RWPE2 (cell line): ENCODE measurements around the gene PBX1.

Experiments
- ATAC-seq: fragments of 200-7000 bp; cut with Tn5 transposase; 3 replicates; pipeline ENCODE4 v1.9.1; 2021; ENCODE audit warnings: low read depth
- DNase-seq: peaks from one replicate; pipeline ENCODE4 v3.0.0-alpha.2; 2020; ENCODE audit warnings: low spot score
- H3K27ac ChIP-seq: fragments of 450-650 bp; 2 replicates; pipeline ENCODE4 v1.5.1; 2017; ENCODE audit warnings: mild to moderate bottlenecking; ENCODE audit not compliant: poor library complexity, severe bottlenecking
- H3K27me3 ChIP-seq: fragments of 250-450 bp; sonication (Bioruptor Pico); 2 replicates; pipeline ENCODE4 v1.5.1; 2021; ENCODE audit warnings: mild to moderate bottlenecking, moderate library complexity; ENCODE audit not compliant: insufficient read depth, poor library complexity, severe bottlenecking
- H3K36me3 ChIP-seq: fragments of 250-450 bp; sonication (Bioruptor Pico); 2 replicates; pipeline ENCODE4 v1.5.1; 2020; ENCODE audit warnings: low read depth, mild to moderate bottlenecking, moderate library complexity
- H3K4me1 ChIP-seq: fragments of 250-450 bp; sonication (Bioruptor Pico); 2 replicates; pipeline ENCODE4 v1.5.1; 2021; ENCODE audit warnings: mild to moderate bottlenecking, moderate library complexity; ENCODE audit not compliant: insufficient read depth, poor library complexity, severe bottlenecking
- H3K4me3 ChIP-seq: fragments of 250-450 bp; sonication (Bioruptor Pico); 2 replicates; pipeline ENCODE4 v1.5.1; 2021; ENCODE audit warnings: mild to moderate bottlenecking, moderate library complexity; ENCODE audit not compliant: severe bottlenecking
- H3K9me3 ChIP-seq: fragments of 250-450 bp; sonication (Bioruptor Pico); 2 replicates; pipeline ENCODE4 v1.5.1; 2021; ENCODE audit warnings: mild to moderate bottlenecking, moderate library complexity; ENCODE audit not compliant: severe bottlenecking
- CTCF ChIP-seq: fragments of 450-650 bp; IDR thresholded peaks from one replicate; pipeline ENCODE4 v1.5.1; 2017; ENCODE audit warnings: mild to moderate bottlenecking, moderate library complexity; ENCODE audit not compliant: poor library complexity, severe bottlenecking

The PBX1 gene

GRCh38 chr1:164560556-164560955 lies 1.6 kb downstream of the PBX1 start:
- no peak for TF ChIP-seq CTCF
- Histone ChIP-seq H3K4me1 (peaks cover 12% of the 10 kb centered on the region), H3K36me3 (no peaks in the 10 kb centered on the region), H3K27me3 (no peaks in the 10 kb centered on the region), H3K4me3 (peak overlapping the region; percentile 50), H3K9me3 (no peaks in the 10 kb centered on the region), H3K27ac (peak overlapping the region; percentile 69)
- DNase-seq (no peak), ATAC-seq (no peak)

- Histone ChIP-seq H3K4me3 (peak overlapping the region; percentile 50), H3K4me1 (peaks cover 15% of the 10 kb centered on the region), H3K27me3 (no peaks in the 10 kb centered on the region), H3K36me3 (no peaks in the 10 kb centered on the region), H3K9me3 (no peaks in the 10 kb centered on the region), H3K27ac (peak overlapping the region; percentile 69)
- no peak for ATAC-seq
- TF ChIP-seq CTCF, result no peak
- no peak for DNase-seq
These were observed 2.0 kb downstream of the PBX1 start for GRCh38 chr1:164561007-164561406.

- Histone ChIP-seq H3K4me3 (peak overlapping the region; percentile 50), H3K27me3 (no peaks in the 10 kb centered on the region)
- DNase-seq, result no peak
These were observed 2.5 kb downstream of the PBX1 start for GRCh38 chr1:164561472-164561871.

GRCh38 chr1:164562061-164562460 lies 3.1 kb downstream of the PBX1 start:
- H3K4me3 ChIP-seq, result peak overlapping the region; percentile 50
- no peak for TF ChIP-seq CTCF

More at GRCh38 chr1:164561472-164561871, 2.5 kb downstream of the PBX1 start:
- no peaks in the 10 kb centered on the region for H3K36me3 ChIP-seq
- H3K9me3 ChIP-seq, result no peaks in the 10 kb centered on the region
- peak overlapping the region; percentile 69 for H3K27ac ChIP-seq
- TF ChIP-seq CTCF, result no peak
- H3K4me1 ChIP-seq, result peaks cover 18% of the 10 kb centered on the region
- no peak for ATAC-seq

GRCh38 chr1:164562511-164562910 lies 3.5 kb downstream of the PBX1 start:
- DNase-seq (no peak), ATAC-seq (no peak)
- H3K9me3 ChIP-seq, result no peaks in the 10 kb centered on the region
- no peaks in the 10 kb centered on the region for H3K36me3 ChIP-seq
- no peak for TF ChIP-seq CTCF
- no peak overlapping the region for H3K27ac ChIP-seq
- H3K4me1 ChIP-seq, result peaks cover 18% of the 10 kb centered on the region
- no peaks in the 10 kb centered on the region for H3K27me3 ChIP-seq
- peak overlapping the region; percentile 50 for H3K4me3 ChIP-seq

More at GRCh38 chr1:164562061-164562460, 3.1 kb downstream of the PBX1 start:
- Histone ChIP-seq H3K4me1 (peaks cover 18% of the 10 kb centered on the region), H3K36me3 (no peaks in the 10 kb centered on the region), H3K27me3 (no peaks in the 10 kb centered on the region), H3K27ac (no peak overlapping the region), H3K9me3 (no peaks in the 10 kb centered on the region)
- ATAC-seq (no peak), DNase-seq (no peak)
